ENCODE results near the gene CAPN15. TPM values are rescaled to one million over a fixed set of nuclear protein-coding genes. Genes with fewer than 3 reads are reported as not detected.

The CAPN15 gene
- total and polyA plus RNA-seq, 9 of the 15 experiments (the other 6 are each of a cell fraction or from before 2014, with no cell fraction given) = 0.62 to 111 (median 14.2) TPM

GRCh38 chr16:588889-589657, 61.6 kb downstream of the CAPN15 start (continued):
- TF ChIP-seq THRAP3 (IDR thresholded peaks at IDR 0.05; ENCODE audit: borderline replicate concordance) (no peak), MYC (IDR thresholded peaks at IDR 0.05; ENCODE audit: low read depth, low read length) (peak; percentile 71; the same call in 1 of the 2 replicates), MYC (CRISPR knock-in tag; IDR thresholded peaks at IDR 0.05; ENCODE audit: borderline replicate concordance, low read depth) (0 out of 2 replicates have a peak, but pooled peaks have one; percentile 55), ATF7 (IDR thresholded peaks at IDR 0.05) (peak; percentile 82; the same call in 1 of the 2 replicates), POLR2A (conservative IDR thresholded peaks at IDR 0.05) (peak; percentile 82), AFF4 (CRISPR knock-in tag; IDR thresholded peaks at IDR 0.05) (peak; percentile 51; the same call in 1 of the 2 replicates), SLC30A9 (CRISPR knock-in tag; IDR thresholded peaks at IDR 0.05) (no peak), EP400 (IDR thresholded peaks at IDR 0.05) (peak; percentile 91), HMG20A (CRISPR knock-in tag; conservative IDR thresholded peaks at IDR 0.05) (no peak), SIN3B (IDR thresholded peaks at IDR 0.05; ENCODE audit: low read depth) (peak; percentile 66), ZNF384 (IDR thresholded peaks at IDR 0.05; ENCODE audit: low read depth, low read length) (no peak), ZNF583 (CRISPR knock-in tag; IDR thresholded peaks at IDR 0.05) (peak; percentile 48; the same call in 1 of the 2 replicates), RNF2 (IDR thresholded peaks at IDR 0.05) (0 out of 2 replicates have a peak, but pooled peaks have one; percentile 30), ZNF324 (CRISPR knock-in tag; IDR thresholded peaks at IDR 0.05) (no peak), ASH1L (IDR thresholded peaks at IDR 0.05; ENCODE audit: borderline replicate concordance, low read depth, partially characterized antibody) (no peak), ZNF318 (IDR thresholded peaks at IDR 0.05; ENCODE audit: borderline replicate concordance in 1 of 2, low read depth in 1 of 2) (no peak)

Measured in K562 (cell line).